GM12865 (cell line): ENCODE data around the gene CACNA2D1.
A peak's percentile ranks its signal among the peaks of the same experiment; 100 is the strongest.

Experiments
- DNase-seq: peaks from one replicate; pipeline ENCODE4 v3.0.0; 2010; ENCODE audit warnings: low read depth
- H3K4me3 ChIP-seq: 2 replicates; pipeline ENCODE4 v1.5.1; 2011; ENCODE audit warnings: mild to moderate bottlenecking, low read depth, low read length, control low read depth
- TF ChIP-seq, protein P1 (sequence below): IDR thresholded peaks from 2 replicates; pipeline ENCODE4 v1.5.1; 2011; ENCODE audit warnings: low read length, control low read depth, low read depth, inconsistent platforms; ENCODE audit not compliant: insufficient read depth; ENCODE audit errors: missing control alignments

The CACNA2D1 gene

DNA sequence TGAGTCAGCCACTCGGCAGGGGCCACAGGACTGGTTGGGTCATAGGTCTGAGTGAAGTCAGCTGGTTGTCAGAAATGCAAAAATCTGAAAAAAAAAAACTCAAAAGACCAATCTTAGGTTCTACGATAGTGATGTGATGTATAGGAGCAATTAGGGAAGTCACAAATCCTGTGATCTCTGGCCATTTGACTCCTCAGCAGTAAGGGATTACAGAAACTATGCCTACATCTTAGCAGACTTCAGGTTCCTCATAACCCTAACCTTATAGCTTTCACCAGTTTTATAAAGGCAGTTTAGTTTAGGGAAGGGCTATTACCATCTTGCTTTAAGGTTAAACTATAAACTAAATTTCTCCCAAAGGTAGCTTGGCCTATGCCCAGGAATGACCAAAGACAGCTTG, 510.6 kb downstream of the CACNA2D1 start:
- TF ChIP-seq, protein P1, sequence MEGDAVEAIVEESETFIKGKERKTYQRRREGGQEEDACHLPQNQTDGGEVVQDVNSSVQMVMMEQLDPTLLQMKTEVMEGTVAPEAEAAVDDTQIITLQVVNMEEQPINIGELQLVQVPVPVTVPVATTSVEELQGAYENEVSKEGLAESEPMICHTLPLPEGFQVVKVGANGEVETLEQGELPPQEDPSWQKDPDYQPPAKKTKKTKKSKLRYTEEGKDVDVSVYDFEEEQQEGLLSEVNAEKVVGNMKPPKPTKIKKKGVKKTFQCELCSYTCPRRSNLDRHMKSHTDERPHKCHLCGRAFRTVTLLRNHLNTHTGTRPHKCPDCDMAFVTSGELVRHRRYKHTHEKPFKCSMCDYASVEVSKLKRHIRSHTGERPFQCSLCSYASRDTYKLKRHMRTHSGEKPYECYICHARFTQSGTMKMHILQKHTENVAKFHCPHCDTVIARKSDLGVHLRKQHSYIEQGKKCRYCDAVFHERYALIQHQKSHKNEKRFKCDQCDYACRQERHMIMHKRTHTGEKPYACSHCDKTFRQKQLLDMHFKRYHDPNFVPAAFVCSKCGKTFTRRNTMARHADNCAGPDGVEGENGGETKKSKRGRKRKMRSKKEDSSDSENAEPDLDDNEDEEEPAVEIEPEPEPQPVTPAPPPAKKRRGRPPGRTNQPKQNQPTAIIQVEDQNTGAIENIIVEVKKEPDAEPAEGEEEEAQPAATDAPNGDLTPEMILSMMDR, result no peak
- H3K4me3 ChIP-seq, result no peak overlapping the region
- DNase-seq, result no peak

DNA sequence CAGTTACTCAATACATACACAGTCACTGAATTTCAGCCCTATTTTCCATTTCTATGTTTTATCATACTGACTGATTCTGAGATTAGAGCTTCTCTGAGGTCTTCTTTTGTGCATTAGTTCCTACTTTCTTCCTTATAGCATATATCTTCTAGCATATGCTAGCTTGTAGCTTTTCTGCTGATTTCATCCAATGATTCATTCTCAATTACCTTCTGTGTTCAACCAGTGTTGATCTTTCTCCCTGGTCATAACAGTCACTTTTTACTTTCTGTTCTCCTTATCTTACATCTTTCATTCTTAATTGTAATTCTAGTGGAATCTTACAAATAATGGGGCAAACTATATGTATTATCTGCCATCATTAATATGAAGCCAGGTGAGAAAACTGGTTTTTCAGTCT, 514.2 kb downstream of the CACNA2D1 start:
- DNase-seq, result no peak
- no peak overlapping the region for H3K4me3 ChIP-seq
- TF ChIP-seq, protein P1, result no peak

DNA sequence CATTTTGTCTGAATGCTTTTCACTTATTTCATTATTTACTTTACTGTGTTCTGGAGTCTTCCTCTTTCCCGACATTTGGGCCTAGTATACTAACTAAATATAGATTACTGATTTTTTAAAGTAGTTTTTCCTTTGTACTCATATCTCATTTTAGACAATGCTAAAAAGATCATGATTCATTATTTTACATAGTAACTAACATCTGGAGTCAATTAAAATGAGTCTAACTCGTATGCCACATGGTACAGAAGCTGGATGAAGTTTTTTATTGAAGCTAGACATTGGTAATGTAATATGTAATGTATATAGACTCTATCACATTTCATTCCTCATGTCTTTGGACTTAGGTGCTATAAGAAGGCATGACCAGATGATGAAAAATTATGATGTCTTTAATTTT, 517.4 kb downstream of the CACNA2D1 start:
- no peak overlapping the region for H3K4me3 ChIP-seq
- no peak for DNase-seq
- TF ChIP-seq, protein P1, result no peak

DNA sequence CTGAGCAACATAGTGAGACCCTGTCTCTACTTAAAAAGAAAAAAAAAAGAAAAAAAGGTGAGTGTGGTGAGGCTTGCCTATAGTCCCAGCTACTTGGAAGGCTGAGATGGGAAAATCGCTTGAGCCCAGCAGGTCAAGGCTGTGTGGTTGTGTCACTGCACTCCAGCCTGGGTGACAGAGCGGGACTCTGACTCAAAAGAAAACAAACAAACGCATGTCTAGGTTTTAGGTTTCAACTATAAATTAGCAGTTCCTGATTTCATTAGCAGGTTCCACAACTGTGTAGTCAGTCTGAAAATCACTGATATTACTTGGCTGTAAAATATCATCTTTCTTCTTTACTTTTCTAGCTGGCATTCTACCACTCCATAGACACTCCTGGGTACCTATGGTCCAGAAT, 518.0 kb downstream of the CACNA2D1 start:
- peak; percentile 69 for DNase-seq
- no peak overlapping the region for H3K4me3 ChIP-seq
- TF ChIP-seq, protein P1, result no peak

DNA sequence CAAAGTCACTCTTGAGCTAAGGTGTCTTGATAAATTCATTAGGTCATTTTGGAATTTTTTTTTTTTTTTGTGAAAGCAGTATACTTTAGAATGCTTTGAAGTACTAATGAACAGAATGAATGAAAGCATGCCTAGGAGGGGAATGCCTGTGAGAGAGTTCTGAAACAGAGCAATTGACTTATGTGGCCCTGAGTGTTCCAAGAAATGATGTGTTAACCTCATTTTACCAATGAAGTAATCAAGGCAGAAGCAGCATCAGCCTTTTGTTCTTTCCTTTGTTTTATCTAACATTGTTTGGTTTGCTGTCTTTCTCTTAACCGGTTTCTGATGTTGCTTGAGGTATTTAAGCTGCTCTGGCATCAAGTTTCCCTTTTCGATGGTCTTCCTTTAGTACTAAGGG, 519.1 kb downstream of the CACNA2D1 start:
- TF ChIP-seq, protein P1, result no peak

DNA sequence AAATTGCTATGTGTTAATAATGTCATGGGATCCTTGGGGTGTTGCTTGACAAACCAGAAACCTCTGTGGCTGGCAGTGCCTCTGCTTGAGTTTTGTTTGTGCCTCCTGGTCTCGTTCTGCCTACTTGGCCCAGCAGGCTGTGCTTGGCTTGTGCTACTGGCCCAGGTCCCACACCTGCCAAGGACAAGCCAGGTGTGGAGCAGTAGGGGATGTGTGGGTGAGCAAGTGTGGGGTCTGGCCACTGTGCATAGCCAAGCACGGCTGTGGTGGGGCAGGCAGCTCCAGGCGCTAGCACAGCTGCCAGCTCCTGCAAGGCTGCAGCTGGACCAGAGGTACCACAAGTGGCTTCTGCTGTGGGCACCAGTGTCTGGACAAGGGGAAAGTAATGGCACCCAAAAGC, 524.1 kb downstream of the CACNA2D1 start:
- no peak for DNase-seq
- H3K4me3 ChIP-seq, result no peak overlapping the region
- TF ChIP-seq, protein P1, result no peak

More for the DNA sequence above, 519.1 kb downstream of the CACNA2D1 start:
- H3K4me3 ChIP-seq, result no peak overlapping the region
- DNase-seq, result peak; percentile 70

DNA sequence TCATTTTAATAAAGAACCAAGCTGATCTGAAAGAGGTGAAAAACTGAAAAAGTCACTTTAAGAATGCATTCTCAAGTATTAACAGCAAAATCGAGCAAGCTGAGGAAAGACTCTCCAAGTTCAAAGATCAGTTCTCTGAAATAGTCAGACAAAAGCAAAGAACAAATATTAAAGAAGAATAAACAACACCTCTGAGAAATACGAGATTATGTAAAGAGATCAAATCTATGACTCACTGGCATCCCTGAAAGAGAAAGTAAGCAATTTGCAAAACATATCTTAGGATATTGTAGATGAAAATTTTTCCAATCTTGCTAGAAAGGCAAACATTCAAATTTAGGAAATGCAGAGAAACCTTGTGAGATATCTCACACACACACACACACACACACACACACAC, 535.4 kb downstream of the CACNA2D1 start:
- TF ChIP-seq, protein P1, result no peak
- H3K4me3 ChIP-seq, result no peak overlapping the region
- DNase-seq, result no peak
